Measurements from ENCODE around the gene PLCE1.
"Not testable (repeated sequence)": the region's sequence is repeated elsewhere in the genome, so short reads cannot be mapped to it uniquely, and the experiment has no call there.

PLCE1 gene

DNA sequence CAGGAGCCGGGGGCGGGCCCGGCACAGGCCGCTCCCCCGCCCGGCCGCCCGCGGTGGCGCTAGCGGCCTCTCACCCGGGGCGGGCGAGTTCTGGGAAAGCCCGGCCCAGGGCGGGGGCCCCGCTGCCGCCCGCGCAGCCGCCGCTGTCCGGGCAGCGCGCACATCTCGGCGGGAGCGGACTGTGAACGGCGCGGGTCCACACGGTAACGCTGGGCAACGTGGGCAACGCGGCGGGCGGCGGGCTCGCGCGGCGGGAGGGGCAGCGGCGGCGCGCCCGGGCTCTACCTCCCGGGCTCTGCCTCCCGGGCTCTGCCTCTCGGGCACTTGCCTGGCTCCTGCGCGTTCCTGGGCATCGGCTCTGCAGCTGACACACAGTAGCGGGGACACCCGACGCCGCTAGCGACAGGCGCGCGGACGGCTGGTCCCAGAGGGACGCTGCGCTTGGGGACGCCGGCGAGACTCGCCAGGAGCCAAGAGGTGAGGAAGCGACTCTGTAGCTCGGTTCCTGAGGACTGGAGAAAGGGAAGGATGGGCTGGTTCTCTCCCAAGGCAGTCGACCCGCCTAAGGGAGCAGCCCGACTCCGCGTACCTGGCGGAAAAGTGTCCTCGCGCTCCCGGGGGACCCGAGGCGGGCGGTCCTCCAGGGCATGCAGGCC, at the start of gene PLCE1:
Gene PLCE1 (plus strand): TSS at position 150 of the 656 bp plus-strand sequence. CDS start 37,116 bp downstream, outside the sequence.
- no peak for DNase-seq (ENCODE audit: low read depth in 3 of 3)

DNA sequence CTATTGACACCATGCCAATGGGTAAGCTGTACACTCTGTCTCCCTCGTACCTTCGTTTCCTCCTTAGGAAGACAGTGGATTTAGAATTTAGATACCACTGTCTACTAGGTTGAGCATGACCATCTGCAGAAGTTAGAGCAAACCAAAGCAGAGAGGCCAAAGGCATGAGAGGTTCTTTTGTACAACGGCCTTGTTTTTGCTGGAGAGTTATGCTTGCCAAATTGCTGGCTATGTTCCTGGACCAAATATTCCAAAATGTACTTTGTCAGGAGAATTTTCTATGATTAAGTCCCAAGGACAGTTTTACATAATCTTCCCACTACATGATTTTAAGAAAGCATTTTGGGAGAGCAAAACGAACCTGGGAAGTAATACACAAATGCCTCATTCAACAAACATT, 47.9 kb upstream of the PLCE1 start:
- DNase-seq (ENCODE audit: low read depth in 3 of 3): no peak

DNA sequence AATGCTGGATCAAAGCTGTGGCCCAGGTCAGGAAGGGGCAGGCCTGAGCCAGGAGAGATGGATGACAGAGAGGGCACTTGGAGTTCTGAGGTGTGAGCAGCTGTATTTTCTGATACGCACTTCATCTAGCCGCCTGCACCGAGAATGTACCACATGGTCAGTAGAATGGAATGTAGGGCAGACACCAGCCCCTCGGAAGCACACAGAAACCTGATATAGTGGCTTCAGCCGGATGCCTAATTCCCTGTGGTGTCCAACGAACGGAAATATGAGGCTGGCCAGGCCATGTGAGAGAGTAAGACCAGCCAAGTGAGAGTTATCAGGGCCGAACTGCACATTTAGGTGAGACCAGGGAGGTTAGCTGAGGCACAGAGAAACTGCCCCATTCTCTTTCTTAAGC, 46.7 kb upstream of the PLCE1 start:
- DNase-seq (ENCODE audit: low read depth in 3 of 3): no peak

DNA sequence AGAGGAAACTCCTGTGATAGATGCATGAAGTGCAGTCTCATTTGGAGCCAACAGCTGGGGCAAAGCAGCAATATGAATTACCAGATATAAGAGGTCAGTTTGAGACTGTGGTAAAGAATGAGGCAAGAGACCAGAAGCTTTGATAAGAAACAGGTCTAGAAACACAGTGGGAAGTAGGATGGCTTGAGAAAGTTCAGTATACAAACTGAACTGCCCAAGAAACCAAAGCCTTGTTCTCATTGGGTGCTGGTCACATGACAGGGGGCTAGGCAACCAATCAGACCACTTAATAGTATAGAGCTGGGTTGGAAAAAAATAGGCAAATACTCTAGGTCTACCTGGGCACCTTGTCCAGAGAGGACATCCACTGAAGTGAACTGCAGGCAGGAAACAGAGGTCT, 46.2 kb upstream of the PLCE1 start:
- DNase-seq (ENCODE audit: low read depth in 3 of 3): no peak

DNA sequence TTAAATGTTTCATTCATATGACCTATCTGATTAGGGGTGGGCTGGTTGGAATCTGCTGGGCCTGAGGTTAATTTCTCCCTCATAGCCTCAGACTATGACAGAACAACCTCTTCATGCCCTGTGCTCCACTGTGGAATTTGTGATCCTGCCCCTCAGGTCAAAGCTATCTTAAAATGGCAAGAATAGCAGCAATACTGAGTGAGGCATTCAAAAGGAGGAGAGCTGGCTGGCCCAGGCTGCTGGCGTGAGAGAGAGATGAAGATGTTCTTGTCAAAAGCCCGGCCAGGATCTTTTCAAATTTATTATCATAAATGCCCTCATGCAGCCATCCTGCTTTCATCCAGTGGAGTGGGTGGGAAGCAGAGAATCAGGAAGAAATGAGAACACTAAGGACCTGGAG, 41.8 kb upstream of the PLCE1 start:
- DNase-seq (ENCODE audit: low read depth in 3 of 3): no peak

DNA sequence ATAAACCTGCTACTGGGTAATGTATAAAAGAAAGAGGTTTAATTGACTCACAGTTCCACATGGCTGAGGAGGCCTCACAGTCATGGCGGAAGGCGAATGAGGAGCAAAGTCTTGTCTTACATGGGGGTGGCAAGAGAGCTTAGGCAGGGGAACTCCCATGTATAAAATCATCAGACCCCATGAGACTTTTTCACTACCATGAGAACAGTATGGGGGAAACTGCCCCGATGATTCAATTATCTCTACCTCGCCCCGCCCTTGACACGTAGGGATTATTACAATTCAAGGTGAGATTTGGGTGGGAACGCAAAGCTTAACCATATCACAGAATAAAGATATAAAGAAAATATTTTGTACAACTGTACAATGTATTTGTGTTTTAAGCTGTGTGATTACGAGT, 39.4 kb upstream of the PLCE1 start:
- no peak for DNase-seq (ENCODE audit: low read depth in 3 of 3)

DNA sequence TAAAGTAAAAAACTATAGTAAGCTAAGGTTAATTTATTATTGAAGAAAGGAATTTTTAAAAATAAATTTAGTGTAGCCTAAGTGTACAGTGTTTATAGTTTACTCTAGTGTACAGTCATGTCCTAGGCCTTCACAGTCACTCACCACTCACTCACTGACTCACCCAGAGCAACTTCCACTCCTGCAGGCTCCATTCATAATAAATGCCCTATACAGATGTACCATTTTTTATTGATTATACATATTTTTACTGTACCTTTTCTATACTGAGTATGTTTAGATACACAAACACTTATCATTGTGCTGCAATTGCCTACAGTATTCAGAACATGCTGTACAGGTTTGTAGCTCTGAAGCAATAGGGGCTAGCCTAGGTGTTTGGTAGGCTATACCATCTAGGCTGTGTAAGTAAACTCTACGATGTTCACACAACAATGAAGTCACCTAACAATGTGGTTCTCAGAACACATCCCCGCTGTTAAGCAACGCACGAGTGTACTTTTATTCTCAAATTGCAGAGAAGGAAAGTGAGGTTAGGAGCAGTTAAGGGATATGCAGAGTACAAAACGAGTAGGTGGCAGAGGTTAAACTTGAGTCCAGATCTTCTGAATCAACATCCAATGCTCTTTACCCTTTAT, 38.9 kb upstream of the PLCE1 start:
- no peak for DNase-seq (ENCODE audit: low read depth in 3 of 3)

DNA sequence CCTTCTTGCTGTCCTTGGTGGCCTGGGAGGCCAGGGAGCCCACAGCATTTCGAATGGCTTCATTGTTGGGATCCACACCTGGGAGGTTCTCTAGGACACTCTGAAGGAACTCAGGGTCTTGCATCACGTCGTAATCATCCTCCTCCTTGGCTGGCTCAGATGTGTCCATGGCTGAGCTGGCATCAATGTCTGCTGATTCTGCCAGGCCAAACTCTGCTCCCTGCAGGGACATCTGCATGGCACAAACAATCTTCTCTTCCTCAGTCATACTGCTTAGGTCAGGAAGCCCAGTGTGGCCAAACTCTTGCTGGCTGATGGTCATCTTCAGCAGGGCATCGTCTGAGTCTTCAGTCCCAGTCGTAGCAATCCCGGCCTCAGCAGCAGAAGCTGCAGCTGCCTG, 34.9 kb upstream of the PLCE1 start:
- DNase-seq (ENCODE audit: low read depth in 3 of 3): no peak

DNA sequence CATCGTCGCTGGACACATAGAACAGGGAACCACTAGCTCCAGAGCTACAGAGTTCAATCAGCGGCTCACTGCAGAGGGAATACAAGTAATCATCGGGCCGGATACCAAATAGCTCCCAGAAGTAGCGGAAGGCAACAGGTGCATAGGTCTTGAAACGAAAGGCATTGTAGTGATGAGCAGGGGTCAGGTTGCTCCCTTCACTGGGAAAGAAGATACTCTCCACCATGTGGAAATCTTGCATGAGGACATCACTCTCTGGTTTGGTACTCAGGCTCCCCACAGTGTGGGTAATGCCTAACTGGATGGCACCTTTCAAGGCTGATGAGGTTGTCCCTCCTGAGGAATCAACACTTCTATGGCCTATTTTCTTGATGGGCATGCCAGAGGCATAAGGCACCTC, 32.7 kb upstream of the PLCE1 start:
- not testable (repeated sequence) for DNase-seq (ENCODE audit: low read depth in 3 of 3)

DNA sequence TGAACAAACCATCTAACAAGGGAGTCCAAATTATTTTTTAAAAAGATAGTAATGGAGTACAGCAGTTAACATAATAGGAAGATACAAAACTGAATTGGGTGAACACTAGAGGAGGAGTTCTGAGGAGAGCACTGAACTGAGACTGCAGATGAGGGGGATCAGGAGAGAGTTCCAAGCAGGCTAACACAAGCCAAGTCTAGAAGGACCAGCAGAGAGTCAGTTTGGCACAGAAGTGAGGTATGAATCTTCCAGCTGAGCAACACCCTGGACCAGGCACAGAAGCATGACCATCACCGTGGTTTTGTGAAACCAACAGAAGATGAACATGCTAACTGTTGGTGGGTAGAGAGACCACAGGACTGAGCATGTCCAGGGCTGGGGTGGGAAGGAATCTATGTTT, 30.8 kb upstream of the PLCE1 start:
- no peak for DNase-seq (ENCODE audit: low read depth in 3 of 3)

DNA sequence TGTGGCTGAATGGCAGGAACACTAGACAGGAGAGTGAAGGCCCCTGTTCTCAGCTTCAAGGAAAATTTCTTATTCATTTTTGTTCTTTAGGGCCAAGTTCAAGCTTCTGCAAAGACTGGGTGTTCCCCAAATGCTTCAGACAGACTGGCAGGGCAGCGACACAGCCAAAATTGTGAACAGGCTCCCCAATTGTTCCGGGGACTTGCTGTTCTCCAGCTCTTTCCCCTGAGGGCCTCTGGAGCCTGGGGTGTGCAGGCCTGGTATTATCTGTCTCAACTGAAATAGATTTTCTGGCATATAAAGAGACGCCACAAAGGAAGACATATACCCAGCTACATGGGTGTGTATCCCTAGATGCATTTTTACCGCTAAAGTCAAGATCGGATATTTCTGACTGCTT, 30.3 kb upstream of the PLCE1 start:
- DNase-seq (ENCODE audit: low read depth in 3 of 3): no peak

DNA sequence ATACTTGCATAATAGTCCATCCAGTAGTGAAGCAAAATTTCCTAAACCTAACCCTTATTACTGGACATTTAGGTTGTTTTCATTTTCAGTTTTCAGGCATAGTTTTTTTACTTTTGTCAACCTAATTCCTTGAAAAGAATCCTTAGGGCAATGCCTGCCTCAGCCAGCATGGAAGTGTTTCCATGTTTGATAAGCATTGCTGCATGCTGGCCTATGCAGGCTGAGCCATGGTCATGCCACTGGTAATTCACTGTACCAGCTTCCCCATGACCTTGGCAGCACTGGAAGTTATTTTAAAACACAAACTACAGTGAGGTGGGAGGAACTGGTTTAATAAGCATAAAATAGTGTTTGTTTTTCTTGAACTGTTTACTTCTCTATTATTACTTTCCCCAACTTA, 27.8 kb upstream of the PLCE1 start:
- no peak for DNase-seq (ENCODE audit: low read depth in 3 of 3)

DNA sequence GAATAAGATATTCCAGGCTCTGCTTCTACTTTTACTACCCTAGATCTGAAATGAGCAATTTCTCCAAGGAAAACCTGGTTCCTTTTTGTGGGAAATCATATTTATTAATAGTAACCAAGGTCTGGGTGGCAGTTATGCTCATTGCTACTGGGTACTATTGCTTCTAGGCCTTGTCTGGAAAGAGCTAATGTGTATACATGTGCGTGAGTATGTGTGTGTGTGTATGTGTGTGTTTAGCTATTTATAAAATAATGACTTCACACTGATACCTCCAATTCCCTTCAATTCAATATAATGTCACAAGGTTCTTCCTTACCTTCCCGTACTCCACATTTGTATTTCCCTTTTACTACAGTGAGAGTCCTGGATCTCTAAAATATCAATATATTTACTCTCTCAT, 26.0 kb upstream of the PLCE1 start:
- no peak for DNase-seq (ENCODE audit: low read depth in 3 of 3)

DNA sequence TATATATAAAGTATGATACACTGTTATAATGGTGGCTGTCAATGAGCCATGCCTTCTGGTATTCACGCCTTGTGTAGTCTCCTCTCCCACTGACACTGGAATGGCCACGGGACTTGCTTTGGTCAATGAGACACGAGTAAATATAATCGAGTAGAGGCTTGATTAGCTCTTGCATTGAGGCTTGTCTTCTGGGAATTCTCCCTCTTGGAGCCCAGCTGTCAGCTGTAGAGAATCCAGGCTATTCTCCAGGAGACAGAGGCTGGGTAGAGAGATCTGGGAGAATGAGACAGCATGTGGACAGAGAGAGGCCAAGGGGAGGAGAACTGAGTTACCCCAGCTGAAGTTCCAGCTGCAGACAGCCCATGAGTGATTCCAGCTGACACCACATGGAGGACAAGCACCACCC, 25.2 kb upstream of the PLCE1 start:
- DNase-seq (ENCODE audit: low read depth in 3 of 3): no peak

DNA sequence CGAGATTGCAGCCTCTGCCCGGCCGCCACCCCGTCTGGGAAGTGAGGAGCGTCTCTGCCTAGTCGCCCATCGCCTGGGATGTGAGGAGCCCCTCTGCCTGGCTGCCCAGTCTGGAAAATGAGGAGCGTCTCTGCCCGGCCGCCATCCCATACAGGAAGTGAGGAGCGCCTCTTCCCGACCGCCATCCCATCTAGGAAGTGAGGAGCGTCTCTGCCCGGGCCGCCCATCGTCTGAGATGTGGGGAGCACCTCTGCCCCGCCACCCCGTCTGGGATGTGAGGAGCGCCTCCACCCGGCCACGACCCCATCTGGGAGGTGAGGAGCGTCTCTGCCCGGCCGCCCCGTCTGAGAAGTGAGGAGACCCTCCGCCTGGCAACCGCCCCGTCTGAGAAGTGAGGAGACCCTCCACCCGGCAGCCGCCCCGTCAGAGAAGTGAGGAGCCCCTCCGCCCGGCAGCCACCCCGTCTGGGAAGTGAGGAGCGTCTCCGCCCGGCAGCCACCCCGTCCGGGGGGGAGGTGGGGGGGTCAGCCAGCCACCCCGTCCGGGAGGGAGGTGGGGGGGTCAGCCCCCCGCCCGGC, 23.2 kb upstream of the PLCE1 start:
- not testable (repeated sequence) for DNase-seq (ENCODE audit: low read depth in 3 of 3)

DNA sequence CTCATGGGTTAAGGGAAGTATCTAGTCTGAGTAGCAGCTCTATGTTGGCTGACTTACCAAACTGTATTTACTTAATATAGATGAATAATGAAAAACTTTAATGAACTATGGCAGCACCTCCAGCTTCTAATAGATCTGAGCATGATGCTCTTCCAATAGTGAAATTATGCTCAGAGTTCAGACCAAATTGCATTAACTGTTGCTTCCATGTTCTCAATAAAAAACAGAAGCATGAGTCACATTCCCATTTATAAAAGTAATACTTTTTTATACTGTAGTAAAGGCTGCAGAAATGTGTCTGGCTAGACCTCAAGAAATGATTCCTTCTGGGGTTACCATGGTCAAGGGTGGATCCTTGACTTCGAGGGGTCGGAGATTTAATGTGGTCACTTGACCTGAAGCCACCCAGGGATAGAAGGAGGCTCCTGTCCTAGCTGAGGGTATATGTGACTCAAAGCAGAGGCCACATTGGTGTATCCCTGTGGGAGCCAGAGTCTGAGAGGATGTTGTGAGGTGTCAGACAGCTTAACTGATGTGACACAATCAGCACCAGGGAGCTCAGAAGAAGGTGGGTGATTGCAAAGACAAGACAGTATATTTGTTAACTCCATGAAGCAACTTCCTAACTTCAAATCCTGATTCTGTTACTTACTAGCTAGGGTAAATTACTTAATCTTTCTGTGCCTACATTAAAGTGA, 19.8 kb upstream of the PLCE1 start:
- DNase-seq (ENCODE audit: low read depth in 3 of 3): no peak

DNA sequence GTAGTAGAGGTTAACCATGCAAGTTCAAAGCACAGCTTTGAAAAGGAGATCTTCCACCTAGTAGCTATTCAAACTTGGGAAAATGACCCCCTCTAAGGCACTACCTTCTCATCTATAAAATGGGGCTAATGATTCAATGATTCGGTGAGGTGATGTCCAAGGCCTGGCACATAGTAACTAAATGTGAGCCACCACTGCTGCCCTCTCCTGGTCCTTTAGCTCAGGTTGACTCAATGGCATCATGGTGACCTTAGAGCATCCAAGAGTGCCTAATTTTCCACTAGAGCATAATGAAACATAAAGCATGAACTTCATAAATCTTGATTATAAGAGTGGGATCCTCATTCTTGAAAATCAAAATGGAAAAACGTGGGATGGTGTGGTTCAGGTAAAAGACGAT, 16.3 kb upstream of the PLCE1 start:
- DNase-seq (ENCODE audit: low read depth in 3 of 3): no peak

DNA sequence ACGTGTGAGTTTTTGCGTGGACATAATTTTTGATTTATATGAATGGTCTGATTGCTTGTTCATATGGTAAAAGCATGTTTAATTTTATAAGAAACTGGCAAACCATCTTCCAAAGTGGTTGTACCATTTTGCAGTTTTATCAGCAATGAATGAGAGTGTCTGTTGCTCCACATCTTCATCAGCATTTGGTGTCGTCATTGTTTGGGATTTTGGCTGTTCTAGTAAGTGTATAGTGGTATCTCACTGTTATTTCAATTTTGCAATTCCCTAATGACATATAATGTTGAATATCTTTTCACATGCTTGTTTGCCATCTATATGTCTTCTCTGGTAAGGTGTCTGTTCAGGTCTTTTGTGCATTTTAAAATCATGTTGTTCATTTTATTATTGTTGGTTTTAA, 13.2 kb upstream of the PLCE1 start:
- no peak for DNase-seq (ENCODE audit: low read depth in 3 of 3)

DNA sequence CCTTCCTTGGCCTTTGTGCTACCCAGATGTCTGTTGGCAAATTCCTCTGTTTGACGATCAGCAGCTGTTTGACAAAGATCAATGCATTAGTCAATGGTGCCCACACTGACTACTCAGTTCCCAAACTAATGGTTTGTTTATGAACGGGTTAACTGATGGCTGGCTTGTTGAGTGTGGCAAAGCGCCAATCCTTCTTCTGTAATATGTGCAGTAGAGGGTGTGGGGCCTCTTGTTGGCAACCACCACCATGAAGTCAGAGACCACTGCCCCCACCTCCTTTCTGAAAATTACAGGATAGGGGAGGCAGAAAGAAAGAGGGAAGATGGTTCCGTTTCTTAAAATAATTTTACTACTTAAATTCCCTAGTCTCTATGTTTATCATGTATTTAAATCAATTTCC, 2.6 kb upstream of the PLCE1 start:
- DNase-seq (ENCODE audit: low read depth in 3 of 3): no peak

DNA sequence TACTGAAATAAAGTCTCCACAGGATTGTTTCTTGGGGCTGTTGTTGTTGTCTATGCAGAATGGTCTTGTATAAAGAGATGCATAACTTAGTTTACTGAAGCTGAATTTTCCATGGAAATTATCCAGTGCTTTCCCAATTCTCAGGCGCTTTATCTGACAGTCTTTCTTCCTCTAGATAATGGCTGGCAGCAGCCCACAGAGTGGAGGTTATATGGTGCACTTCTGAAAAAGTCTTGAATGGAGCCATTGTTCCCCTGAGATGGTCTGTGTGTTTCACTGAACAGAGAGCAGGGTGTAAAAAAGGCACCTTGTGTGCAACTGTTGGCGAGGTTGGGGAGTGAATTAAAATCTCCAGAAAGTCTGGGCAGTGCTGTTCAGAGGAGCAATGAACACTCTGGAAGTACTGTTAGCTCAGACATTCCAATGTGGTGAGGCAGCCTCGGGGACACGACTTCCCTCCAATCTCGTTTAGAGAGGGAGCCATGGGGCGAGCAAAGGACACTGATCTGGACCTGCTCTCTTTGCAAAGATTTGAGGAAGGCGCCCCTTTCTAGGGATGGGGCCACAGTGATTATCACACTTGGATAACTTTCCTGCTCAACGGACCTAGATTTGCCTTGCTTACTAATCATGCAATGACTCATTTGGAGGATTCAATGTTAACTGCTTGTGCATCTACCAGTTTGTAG, 2.0 kb upstream of the PLCE1 start:
- no peak for DNase-seq (ENCODE audit: low read depth in 3 of 3)

DNA sequence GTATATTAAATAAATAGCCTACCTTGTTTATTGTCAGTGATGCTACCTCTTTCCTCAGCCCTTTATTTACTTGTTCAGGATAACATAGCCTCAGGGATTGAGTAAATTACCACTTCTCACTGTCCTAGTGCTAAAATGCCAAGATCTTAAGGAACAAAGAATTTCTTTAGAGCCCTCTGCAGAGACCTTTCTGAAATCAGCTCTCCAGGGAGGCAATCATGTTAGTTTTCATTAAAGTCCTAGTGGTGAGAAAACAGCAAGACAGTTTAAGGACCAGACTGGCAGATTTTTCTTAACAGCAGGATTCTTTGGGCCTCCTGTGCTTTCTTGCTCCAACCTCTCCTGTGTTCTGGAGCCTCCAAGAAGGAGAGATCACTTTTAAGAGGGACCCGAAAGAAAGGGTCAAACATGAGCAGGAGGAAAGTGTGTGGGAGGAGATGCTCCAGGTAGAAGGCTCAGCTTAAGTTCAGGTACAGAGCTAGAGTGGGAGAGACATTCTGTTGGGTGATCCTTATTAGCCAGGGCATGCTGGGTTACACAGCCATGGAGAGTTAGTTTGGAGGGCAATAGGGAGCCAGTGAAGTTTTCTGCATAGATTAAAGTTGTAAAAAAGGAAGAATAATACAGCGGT, 1.2 kb upstream of the PLCE1 start:
- DNase-seq (ENCODE audit: low read depth in 3 of 3): no peak

DNA sequence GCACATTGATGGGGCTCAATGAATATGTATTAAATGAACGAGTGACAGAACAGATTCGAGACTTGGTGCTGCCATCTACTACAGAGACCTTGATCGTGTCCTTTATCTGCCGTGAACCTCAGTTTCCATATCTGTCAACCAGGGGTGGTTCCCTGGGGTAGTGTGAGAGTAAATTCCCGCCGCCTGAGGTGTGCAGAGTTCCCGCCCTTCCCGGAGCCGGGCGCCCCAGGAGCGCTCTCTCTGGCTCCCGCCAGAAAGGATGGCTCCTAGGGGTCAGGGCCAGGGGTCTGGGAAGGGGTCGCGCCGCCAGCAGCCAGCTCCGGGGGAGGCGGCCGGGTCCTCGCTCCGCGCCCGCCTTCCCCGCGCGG, 333 bp upstream of the PLCE1 start:
- no peak for DNase-seq (ENCODE audit: low read depth in 3 of 3)
